Skeletal muscle cell (primary cell): ENCODE results near the gene GJB6.
"Not testable (repeated sequence)": the region's sequence is repeated elsewhere in the genome, so short reads cannot be mapped to it uniquely, and the experiment has no call there.

Source experiments
- DNase-seq: peaks from one replicate; pipeline ENCODE4 v3.0.0-alpha.2; 2010; ENCODE audit warnings: low read depth
- H3K4me3 ChIP-seq: 2 replicates; pipeline ENCODE4 v1.5.1; 2011; ENCODE audit warnings: low read depth, mild to moderate bottlenecking, control low read depth, low read length, moderate library complexity

Gene GJB6

GRCh38 chr13:20231839-20232555 is at the start of gene GJB6:
GJB6 (minus strand) TSS chr13:20232319; CDS start chr13:20223480, 8,839 bp downstream.
- no peak within 1 kb of the TSS for H3K4me3 ChIP-seq
- no peak for DNase-seq

GRCh38 chr13:20276901-20277300 is 44.8 kb upstream of the GJB6 start:
- not testable (repeated sequence) for DNase-seq, H3K4me3 ChIP-seq

- no peak for DNase-seq
- H3K4me3 ChIP-seq = no peak overlapping the region
These were observed 42.3 kb upstream of the GJB6 start for GRCh38 chr13:20274466-20274865.

DNA sequence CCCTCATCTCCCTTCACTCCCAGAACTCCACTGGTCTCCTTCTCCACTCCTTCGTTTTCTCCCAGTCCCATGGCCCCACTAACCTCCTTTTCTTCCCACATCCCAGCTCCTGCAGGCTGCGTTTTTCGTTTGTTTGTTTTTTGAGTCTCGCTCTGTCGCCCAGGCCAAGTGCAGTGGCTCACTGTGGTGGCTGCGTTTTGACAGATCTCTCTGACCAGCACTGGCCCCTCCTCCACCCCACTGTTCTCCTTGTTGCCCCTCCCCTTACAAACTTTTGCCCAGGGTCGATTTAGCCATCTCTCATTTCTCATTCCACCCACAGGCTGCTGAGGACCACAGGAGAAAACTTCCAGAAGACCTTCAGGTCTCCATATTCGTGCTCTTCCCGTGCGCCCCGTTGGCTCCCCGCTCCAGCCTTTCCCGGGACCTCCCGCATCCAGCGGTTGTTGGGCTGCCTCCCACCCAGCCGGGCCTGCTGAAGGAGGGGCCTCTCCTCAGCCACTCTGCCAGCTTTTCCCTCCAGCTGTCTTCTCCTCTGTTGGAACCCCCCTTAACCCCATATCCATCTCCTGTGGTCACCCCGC is 40.6 kb upstream of the GJB6 start:
- H3K4me3 ChIP-seq = no peak overlapping the region
- DNase-seq = no peak

DNA sequence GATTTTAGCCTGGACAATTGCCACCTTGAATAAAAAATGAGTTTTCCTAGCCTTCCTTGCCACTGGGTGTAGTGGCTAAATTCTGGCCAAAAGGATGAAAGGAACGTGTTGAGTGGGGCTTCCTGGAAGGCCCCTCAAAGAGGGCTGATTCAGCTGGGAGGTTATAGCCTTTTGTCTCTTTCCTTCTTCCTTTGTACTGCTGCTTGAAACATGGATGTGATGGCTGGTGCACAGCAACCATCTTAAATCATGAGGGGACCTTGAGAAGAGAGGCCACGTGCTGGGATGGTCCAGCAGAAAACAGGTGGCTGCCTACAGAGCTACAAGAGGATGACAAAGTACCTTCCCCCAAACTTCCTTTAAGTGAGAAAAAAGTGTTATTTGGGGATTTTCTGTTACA is 40.0 kb upstream of the GJB6 start:
- H3K4me3 ChIP-seq = no peak overlapping the region
- DNase-seq = no peak

- H3K4me3 ChIP-seq = no peak overlapping the region
These were observed 39.3 kb upstream of the GJB6 start for GRCh38 chr13:20271441-20271840.

DNA sequence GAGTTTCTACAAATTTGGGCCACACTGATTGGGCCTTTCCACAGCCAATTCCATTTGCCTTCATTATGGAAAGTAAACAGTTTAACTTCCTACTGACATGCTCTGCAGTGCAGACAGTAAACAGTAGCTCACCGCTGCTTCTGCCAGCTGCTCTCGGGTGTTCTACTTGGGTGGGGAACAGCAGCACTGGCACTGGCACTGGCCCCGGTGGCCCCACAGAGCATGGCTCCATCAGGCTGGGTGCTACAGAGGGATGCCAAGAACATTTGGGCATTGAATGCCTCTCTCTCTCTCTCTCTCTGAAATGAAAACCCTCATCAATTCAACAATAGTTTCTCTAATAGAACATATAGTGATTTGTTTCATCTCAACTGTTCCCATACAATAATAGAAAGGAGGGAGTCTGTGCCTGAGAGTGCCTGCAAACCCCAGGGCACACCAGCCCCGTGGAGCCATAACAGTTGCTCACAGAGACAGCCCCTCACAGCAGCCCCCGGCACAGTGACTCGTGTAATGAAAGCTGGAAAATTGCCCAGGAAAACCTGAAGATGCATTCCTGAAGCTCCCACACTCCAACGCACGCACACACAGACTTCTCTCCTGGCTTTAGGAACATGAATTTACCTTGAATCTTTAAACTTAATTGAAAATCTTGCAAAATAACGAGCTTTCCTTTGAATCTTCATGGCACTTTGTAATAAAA is 38.2 kb upstream of the GJB6 start:
- DNase-seq = peak; percentile 4

More at GRCh38 chr13:20271441-20271840, 39.3 kb upstream of the GJB6 start:
- no peak for DNase-seq

DNA sequence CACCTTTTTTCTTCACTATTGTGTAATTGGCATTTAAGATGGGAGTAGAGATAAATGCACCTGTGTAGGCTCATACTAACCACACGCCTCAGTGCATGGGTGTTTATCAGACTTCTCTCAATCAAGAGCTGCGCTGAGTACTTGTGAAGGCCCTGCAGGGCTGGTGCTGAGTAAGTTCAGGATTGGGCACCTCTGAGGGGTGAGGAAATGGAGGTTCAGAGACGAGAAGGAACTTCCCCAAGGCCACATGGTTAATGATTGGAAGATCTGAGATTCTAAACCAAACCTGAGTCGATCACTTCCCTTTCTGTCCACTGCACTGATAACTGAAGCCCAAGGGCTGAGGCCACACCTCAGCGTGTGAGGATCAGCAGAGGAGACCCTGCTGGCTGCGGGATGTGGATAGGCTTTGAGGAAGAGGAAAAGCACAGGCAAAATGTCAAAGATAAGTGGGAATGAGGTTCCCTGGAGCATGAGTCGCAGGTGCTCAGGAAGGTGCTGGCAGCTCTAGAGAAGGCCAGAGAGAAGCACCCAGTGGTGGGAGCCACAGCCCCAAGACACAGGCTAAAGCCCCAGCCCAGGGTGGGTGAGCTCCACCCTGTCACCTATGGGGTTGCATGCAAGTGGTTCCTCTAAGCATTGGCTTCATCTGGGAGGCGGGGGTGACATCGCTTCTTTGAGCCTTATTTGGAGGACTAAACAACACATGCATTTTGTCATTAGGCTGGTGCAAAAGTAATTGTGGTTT is 32.3 kb upstream of the GJB6 start:
- H3K4me3 ChIP-seq = no peak overlapping the region

More for the DNA sequence above, 38.2 kb upstream of the GJB6 start:
- no peak overlapping the region for H3K4me3 ChIP-seq

GRCh38 chr13:20263393-20264044 is 31.4 kb upstream of the GJB6 start:
- no peak for DNase-seq
- no peak overlapping the region for H3K4me3 ChIP-seq

More for the DNA sequence above, 32.3 kb upstream of the GJB6 start:
- no peak for DNase-seq

GRCh38 chr13:20258963-20259288 is 26.8 kb upstream of the GJB6 start:
- no peak overlapping the region for H3K4me3 ChIP-seq
- no peak for DNase-seq

- DNase-seq = no peak
- no peak overlapping the region for H3K4me3 ChIP-seq
These were observed 26.3 kb upstream of the GJB6 start for GRCh38 chr13:20258208-20258962.

DNA sequence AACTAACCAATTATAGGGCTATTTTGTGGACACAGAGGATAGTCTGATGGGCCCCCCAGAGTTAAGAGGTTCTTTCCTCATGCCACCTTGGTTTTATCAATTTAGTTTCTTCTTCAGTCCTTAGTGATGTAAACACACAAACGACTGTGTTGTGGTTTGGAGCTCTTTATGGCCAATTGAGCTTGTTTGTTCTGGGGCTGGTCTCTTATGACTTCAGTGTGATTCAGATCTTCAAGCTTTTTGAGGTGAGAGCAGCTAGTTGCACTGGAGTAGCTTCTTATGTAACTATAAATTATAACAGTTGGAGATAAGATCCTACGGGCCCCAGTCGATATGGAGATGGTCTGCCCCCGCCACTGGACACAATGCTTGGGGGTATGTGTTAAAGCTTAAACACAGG is 22.0 kb upstream of the GJB6 start:
- no peak overlapping the region for H3K4me3 ChIP-seq
- no peak for DNase-seq

- no peak for DNase-seq
- no peak overlapping the region for H3K4me3 ChIP-seq
These were observed 17.8 kb upstream of the GJB6 start for GRCh38 chr13:20249913-20250312.

DNA sequence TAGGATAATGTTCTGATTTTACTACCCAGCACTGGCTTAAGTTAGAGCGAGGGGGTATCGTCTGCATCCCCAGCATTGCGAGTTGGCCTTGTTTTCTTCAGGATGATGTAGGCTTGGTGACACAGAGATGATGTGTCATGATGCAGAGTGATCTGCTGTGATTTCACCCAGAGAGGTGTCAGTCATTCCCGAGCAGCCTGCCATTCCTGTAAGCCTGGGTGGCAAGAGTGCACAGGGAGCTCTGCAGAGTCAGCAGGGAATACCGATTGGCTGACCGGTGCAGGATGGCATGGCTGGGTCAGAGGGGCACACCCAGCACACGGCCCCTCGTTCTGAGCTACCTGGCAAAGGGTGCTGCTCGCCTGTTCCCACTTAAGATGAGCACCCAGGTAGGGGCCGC is 15.8 kb upstream of the GJB6 start:
- no peak overlapping the region for H3K4me3 ChIP-seq
- DNase-seq = no peak

DNA sequence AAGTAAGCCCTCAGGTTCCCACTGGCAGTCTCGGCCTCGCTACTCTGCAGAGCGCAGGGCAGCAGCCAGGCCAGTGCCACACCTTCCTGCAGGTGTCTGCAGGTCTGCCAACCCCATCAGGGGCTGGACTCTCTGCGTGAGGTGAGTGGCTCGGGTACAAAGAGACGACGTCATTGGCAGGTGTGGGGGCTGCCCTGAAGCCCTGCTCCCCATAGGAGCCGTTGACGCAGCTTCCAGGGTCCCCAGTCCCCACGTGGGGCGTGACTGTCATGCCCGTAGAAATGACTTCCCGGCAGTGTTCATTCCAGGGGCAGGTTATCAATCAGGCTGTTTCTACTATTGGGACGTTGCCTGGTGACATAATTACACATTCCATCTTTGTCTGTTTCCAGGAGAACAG is 15.3 kb upstream of the GJB6 start:
- no peak for DNase-seq
- no peak overlapping the region for H3K4me3 ChIP-seq

- H3K4me3 ChIP-seq = no peak overlapping the region
- DNase-seq = no peak
These were observed 9.5 kb upstream of the GJB6 start for GRCh38 chr13:20241593-20241992.

DNA sequence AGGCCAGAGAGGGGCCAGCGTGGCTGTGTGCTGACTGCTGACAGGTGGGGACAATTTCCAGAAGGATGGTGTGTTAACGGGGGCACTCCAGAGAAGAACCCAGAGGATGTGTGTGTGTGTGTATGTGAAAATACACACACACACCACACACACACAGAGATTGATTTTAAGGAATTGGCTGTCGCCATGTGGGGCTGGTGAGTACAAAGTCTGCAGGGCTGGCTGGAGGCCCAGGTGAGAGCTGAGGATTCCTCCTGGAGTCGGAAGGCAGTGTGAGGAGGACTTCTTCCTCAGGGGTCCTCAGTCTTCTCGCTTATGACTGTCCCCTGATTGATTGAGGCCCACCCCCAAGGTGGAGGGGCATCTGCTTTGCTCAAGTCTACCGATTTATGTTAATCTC is 7.6 kb upstream of the GJB6 start:
- DNase-seq = no peak
- H3K4me3 ChIP-seq = no peak overlapping the region

GRCh38 chr13:20232556-20233277 is 598 bp upstream of the GJB6 start:
- no peak for DNase-seq
- H3K4me3 ChIP-seq = no peak overlapping the region
